AG10803 (cell line): ENCODE results near the gene ZNF45.
"Not testable (repeated sequence)": the region's sequence is repeated elsewhere in the genome, so short reads cannot be mapped to it uniquely, and the experiment has no call there.

Experiments used
- DNase-seq: peaks from one replicate; pipeline ENCODE4 v3.0.0; 2010; ENCODE audit warnings: low read depth
- H3K4me3 ChIP-seq: 2 replicates; pipeline ENCODE4 v1.5.1; 2011; ENCODE audit warnings: mild to moderate bottlenecking, low read length, control low read depth
- CTCF ChIP-seq: conservative IDR thresholded peaks from 2 replicates; pipeline ENCODE4 v1.5.1; 2011; ENCODE audit warnings: mild to moderate bottlenecking, low read length, control low read depth, inconsistent platforms

ZNF45 gene

DNA sequence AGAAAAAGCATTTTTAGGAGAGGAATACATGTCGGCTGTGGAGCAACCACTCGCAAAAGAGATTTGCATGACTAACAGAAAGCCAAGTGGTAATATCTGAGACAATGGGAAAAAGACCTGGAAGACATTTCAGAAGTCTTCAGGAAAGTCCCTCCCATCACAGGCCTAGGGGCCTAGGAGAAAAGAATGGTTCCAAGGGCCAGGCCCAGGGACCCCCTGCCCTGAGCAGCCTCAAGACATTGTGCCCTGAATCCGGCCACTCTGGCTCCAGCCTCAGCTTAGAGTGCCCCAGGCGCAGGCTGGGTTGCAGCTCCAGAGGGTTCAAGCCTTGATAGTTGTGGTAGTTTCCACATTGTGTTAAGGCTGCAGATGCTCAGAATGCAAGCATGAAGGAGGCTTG is 25.3 kb upstream of the ZNF45 start:
- DNase-seq, result no peak

DNA sequence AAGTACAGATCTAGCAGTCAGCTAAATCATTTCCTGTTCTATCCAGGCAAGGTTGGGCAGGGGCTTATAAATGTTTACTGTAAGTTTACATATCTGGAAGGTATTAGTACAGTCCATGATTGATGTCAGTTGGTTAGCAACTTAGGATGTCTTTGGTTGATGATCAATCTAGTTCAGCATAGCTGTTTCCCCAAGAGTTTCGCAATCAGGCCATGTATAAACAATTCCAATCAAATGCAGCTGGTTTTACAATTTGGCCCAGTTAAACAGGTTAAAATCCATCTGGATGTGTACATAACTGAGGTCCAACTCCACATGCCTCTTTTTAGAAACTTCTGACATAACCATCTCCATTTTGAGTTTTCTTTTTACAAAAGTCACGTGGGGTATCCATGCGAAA is 22.8 kb upstream of the ZNF45 start:
- no peak for TF ChIP-seq CTCF
- no peak overlapping the region for H3K4me3 ChIP-seq
- DNase-seq, result peak; percentile 94

More for the DNA sequence above, 25.3 kb upstream of the ZNF45 start:
- H3K4me3 ChIP-seq, result no peak overlapping the region
- no peak for TF ChIP-seq CTCF

DNA sequence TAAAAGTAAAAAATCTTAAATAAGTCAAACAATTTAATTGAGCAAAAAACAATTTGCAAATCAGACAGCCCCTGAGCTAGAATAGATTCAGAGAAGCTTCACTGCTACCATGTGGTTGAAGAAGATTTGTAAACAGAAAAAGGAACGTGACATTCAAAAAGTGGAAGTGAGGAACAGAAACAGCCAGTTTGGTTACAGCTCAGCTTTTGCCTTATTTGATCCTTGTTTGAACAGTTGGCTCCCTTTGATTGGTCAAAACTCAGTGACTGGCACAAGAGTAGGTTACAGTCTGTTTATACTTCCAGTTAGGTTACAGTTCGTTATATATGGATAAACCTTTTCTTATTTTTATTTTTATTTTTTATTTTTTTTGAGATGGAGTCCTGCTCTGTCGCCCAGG is 21.7 kb upstream of the ZNF45 start:
- H3K4me3 ChIP-seq, result no peak overlapping the region
- no peak for TF ChIP-seq CTCF
- no peak for DNase-seq

- peak; percentile 99 for DNase-seq
- TF ChIP-seq CTCF, result peak; percentile 50
- peak within 1 kb of the TSS; percentile 94 for H3K4me3 ChIP-seq
Measured at GRCh38 chr19:43950834-43951645, 16.0 kb upstream of the ZNF45 start, which contains the start of gene ZNF221. Gene ZNF221 (plus strand): TSS chr19:43951228. CDS start chr19:43962727, 11,499 bp downstream.

DNA sequence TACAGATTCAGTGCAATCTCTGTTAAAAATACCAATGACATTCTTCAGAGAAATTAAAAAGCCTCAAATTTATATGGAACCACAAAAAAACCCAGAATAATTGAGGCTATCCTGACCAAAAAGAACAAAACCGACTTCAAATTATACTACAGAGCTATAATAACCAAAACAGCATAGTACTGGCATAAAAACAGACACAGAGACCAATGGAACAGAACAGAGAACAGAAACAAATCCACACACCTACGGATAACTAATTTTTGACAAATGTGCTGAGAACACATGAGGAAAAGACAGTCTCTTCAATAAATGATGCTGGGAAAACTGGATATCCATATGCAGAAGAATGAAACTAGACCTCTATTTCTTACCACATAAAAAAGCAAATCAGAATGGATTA is 14.7 kb upstream of the ZNF45 start:
- not testable (repeated sequence) for DNase-seq, H3K4me3 ChIP-seq

- H3K4me3 ChIP-seq, DNase-seq: not testable (repeated sequence)
Measured at GRCh38 chr19:43947412-43947811, 12.3 kb upstream of the ZNF45 start.

GRCh38 chr19:43941209-43941608 is 6.1 kb upstream of the ZNF45 start:
- no peak for TF ChIP-seq CTCF
- DNase-seq, result no peak
- H3K4me3 ChIP-seq, result no peak overlapping the region

- no peak for TF ChIP-seq CTCF
- no peak for DNase-seq
- H3K4me3 ChIP-seq, result no peak overlapping the region
Measured at GRCh38 chr19:43940719-43941118, 5.6 kb upstream of the ZNF45 start.
